Effector memory CD8-positive, alpha-beta T cell (primary cell): ENCODE results near the gene TRUB1.

Source experiments
- ATAC-seq: fragments of 150-1000 bp; cut with Tn5 transposase; replicated peaks from 2 replicates; pipeline ENCODE4 v1.10.0; 2021; ENCODE audit warnings: mild to moderate bottlenecking, moderate library complexity
- DNase-seq, 3 experiments: peaks; one replicate each; pipeline ENCODE4 v3.0.0; 2021
- H3K27ac Mint-ChIP-seq, 2 donors: one replicate each; pipeline ENCODE4 v1.8.0; 2022; ENCODE audit warnings: mild to moderate bottlenecking in 2 of 2, mixed read lengths in 2 of 2, moderate library complexity in 2 of 2
- H3K27me3 Mint-ChIP-seq, 2 donors: one replicate each; pipeline ENCODE4 v1.8.0; 2022; ENCODE audit warnings: mixed read lengths in 2 of 2
- H3K36me3 Mint-ChIP-seq: one replicate; pipeline ENCODE4 v1.8.0; 2022; ENCODE audit warnings: mild to moderate bottlenecking, moderate library complexity, mixed read lengths; ENCODE audit not compliant: insufficient read depth
- H3K4me1 Mint-ChIP-seq, 2 donors: one replicate each; pipeline ENCODE4 v1.8.0; 2022; ENCODE audit warnings: low read depth in 2 of 2, mixed read lengths in 2 of 2
- H3K4me3 Mint-ChIP-seq, 2 donors: one replicate each; pipeline ENCODE4 v1.8.0; 2022; ENCODE audit warnings: mild to moderate bottlenecking in 2 of 2, mixed read lengths in 2 of 2, moderate library complexity in 2 of 2
- H3K9me3 Mint-ChIP-seq, 2 donors: one replicate each; pipeline ENCODE4 v1.8.0; 2022; ENCODE audit warnings: mixed read lengths in 2 of 2

Gene TRUB1

GRCh38 chr10:114912470-114912859, 25.5 kb upstream of the TRUB1 start:
- Mint-ChIP-seq H3K4me1 (no peaks in the 10 kb centered on the region), H3K9me3 (no peaks in the 10 kb centered on the region), H3K4me3 (no peak overlapping the region), H3K36me3 (no peaks in the 10 kb centered on the region), H3K27ac (no peak overlapping the region), H3K27me3 (peaks cover 0 to 20% of the 10 kb centered on the region in 2 donors)
- DNase-seq (no peak), ATAC-seq (no peak)

GRCh38 chr10:114914560-114914959, 23.4 kb upstream of the TRUB1 start:
- no peak for DNase-seq
- Mint-ChIP-seq H3K27ac (no peak overlapping the region), H3K36me3 (no peaks in the 10 kb centered on the region), H3K4me3 (no peak overlapping the region), H3K9me3 (no peaks in the 10 kb centered on the region), H3K27me3 (peaks cover 12 to 15% of the 10 kb centered on the region in 2 donors), H3K4me1 (no peaks in the 10 kb centered on the region)
- no peak for ATAC-seq

- no peak overlapping the region for H3K27ac Mint-ChIP-seq
- ATAC-seq (no peak), DNase-seq (no peak)
- no peaks in the 10 kb centered on the region for H3K9me3 Mint-ChIP-seq
- H3K4me3 Mint-ChIP-seq = no peak overlapping the region
- H3K27me3 Mint-ChIP-seq = peaks cover 12 to 18% of the 10 kb centered on the region in 2 donors
- no peaks in the 10 kb centered on the region for H3K4me1 Mint-ChIP-seq
- H3K36me3 Mint-ChIP-seq = no peaks in the 10 kb centered on the region
Measured at GRCh38 chr10:114915294-114915693, 22.7 kb upstream of the TRUB1 start.

GRCh38 chr10:114916653-114917052, 21.3 kb upstream of the TRUB1 start:
- Mint-ChIP-seq H3K9me3 (no peaks in the 10 kb centered on the region), H3K36me3 (no peaks in the 10 kb centered on the region), H3K4me1 (no peaks in the 10 kb centered on the region), H3K27ac (no peak overlapping the region), H3K27me3 (peaks cover 12 to 19% of the 10 kb centered on the region in 2 donors), H3K4me3 (no peak overlapping the region)
- no peak for ATAC-seq
- DNase-seq = no peak

- peaks cover 13 to 19% of the 10 kb centered on the region in 2 donors for H3K27me3 Mint-ChIP-seq
- H3K36me3 Mint-ChIP-seq = no peaks in the 10 kb centered on the region
- DNase-seq (no peak), ATAC-seq (no peak)
- no peaks in the 10 kb centered on the region for H3K4me1 Mint-ChIP-seq
- no peak overlapping the region for H3K4me3 Mint-ChIP-seq
- H3K27ac Mint-ChIP-seq = no peak overlapping the region
- no peaks in the 10 kb centered on the region for H3K9me3 Mint-ChIP-seq
Measured at GRCh38 chr10:114917459-114917858, 20.5 kb upstream of the TRUB1 start.

GRCh38 chr10:114917927-114918672, 19.9 kb upstream of the TRUB1 start:
- Mint-ChIP-seq H3K27me3 (peaks cover 20 to 22% of the 10 kb centered on the region in 2 donors), H3K4me1 (no peaks in the 10 kb centered on the region), H3K36me3 (no peaks in the 10 kb centered on the region), H3K27ac (no peak overlapping the region), H3K4me3 (no peak overlapping the region), H3K9me3 (no peaks in the 10 kb centered on the region)
- no peak for ATAC-seq
- DNase-seq = no peak

GRCh38 chr10:114920459-114920858, 17.5 kb upstream of the TRUB1 start:
- no peaks in the 10 kb centered on the region for H3K36me3 Mint-ChIP-seq
- DNase-seq (no peak), ATAC-seq (no peak)
- peaks cover 35 to 40% of the 10 kb centered on the region in 2 donors for H3K27me3 Mint-ChIP-seq
- H3K9me3 Mint-ChIP-seq = no peaks in the 10 kb centered on the region
- no peak overlapping the region for H3K27ac Mint-ChIP-seq
- H3K4me1 Mint-ChIP-seq = no peaks in the 10 kb centered on the region
- no peak overlapping the region for H3K4me3 Mint-ChIP-seq

GRCh38 chr10:114922003-114922402, 16.0 kb upstream of the TRUB1 start:
- H3K27ac Mint-ChIP-seq = no peak overlapping the region
- H3K4me1 Mint-ChIP-seq = no peaks in the 10 kb centered on the region
- peaks cover 43 to 44% of the 10 kb centered on the region in 2 donors for H3K27me3 Mint-ChIP-seq
- ATAC-seq (no peak), DNase-seq (no peak)
- no peaks in the 10 kb centered on the region for H3K36me3 Mint-ChIP-seq
- no peaks in the 10 kb centered on the region for H3K9me3 Mint-ChIP-seq
- no peak overlapping the region for H3K4me3 Mint-ChIP-seq

- Mint-ChIP-seq H3K27me3 (peaks cover 38 to 45% of the 10 kb centered on the region in 2 donors), H3K36me3 (no peaks in the 10 kb centered on the region), H3K4me3 (no peak overlapping the region), H3K9me3 (no peaks in the 10 kb centered on the region), H3K27ac (no peak overlapping the region), H3K4me1 (no peaks in the 10 kb centered on the region)
- DNase-seq (no peak), ATAC-seq (no peak)
Measured at GRCh38 chr10:114923551-114923950, 14.4 kb upstream of the TRUB1 start.

GRCh38 chr10:114925587-114926586, 12.1 kb upstream of the TRUB1 start:
- no peaks in the 10 kb centered on the region for H3K4me1 Mint-ChIP-seq
- no peak overlapping the region for H3K27ac Mint-ChIP-seq
- H3K36me3 Mint-ChIP-seq = no peaks in the 10 kb centered on the region
- H3K9me3 Mint-ChIP-seq = no peaks in the 10 kb centered on the region
- ATAC-seq (no peak), DNase-seq (no peak)
- H3K27me3 Mint-ChIP-seq = peaks cover 37 to 44% of the 10 kb centered on the region in 2 donors
- H3K4me3 Mint-ChIP-seq = no peak overlapping the region

GRCh38 chr10:114928818-114929217, 9.2 kb upstream of the TRUB1 start:
- no peaks in the 10 kb centered on the region for H3K36me3 Mint-ChIP-seq
- H3K27me3 Mint-ChIP-seq = peaks cover 22 to 49% of the 10 kb centered on the region in 2 donors

GRCh38 chr10:114930320-114930719, 7.7 kb upstream of the TRUB1 start:
- Mint-ChIP-seq H3K4me1 (no peaks in the 10 kb centered on the region), H3K27me3 (peaks cover 15 to 43% of the 10 kb centered on the region in 2 donors), H3K9me3 (no peaks in the 10 kb centered on the region), H3K27ac (no peak overlapping the region), H3K36me3 (no peaks in the 10 kb centered on the region), H3K4me3 (no peak overlapping the region)
- ATAC-seq (no peak), DNase-seq (no peak)

More at GRCh38 chr10:114928818-114929217, 9.2 kb upstream of the TRUB1 start:
- DNase-seq = no peak
- Mint-ChIP-seq H3K9me3 (no peaks in the 10 kb centered on the region), H3K4me1 (no peaks in the 10 kb centered on the region), H3K4me3 (no peak overlapping the region), H3K27ac (no peak overlapping the region)
- no peak for ATAC-seq

- Mint-ChIP-seq H3K27me3 (peaks cover 7 to 35% of the 10 kb centered on the region in 2 donors), H3K4me3 (no peak overlapping the region), H3K36me3 (no peaks in the 10 kb centered on the region), H3K9me3 (no peaks in the 10 kb centered on the region), H3K4me1 (no peaks in the 10 kb centered on the region), H3K27ac (no peak overlapping the region)
- no peak for DNase-seq
- ATAC-seq = no peak
Measured at GRCh38 chr10:114931072-114931679, 6.8 kb upstream of the TRUB1 start.
